PC-9 (cell line): ENCODE data around the gene CMBL.

Experiments used
- EZH2 ChIP-seq: fragments of 200-600 bp; sonication (generic); IDR thresholded peaks from 2 replicates; pipeline ENCODE4 v1.8.0; 2017; ENCODE audit warnings: antibody characterized with exemption, low read depth
- TF ChIP-seq, protein P1 (sequence below): fragments of 200-600 bp; sonication (generic); conservative IDR thresholded peaks from 2 replicates; pipeline ENCODE4 v1.6.1; 2017; ENCODE audit warnings: mixed run types, antibody characterized with exemption, mild to moderate bottlenecking, moderate library complexity

GRCh38 chr5:10339958-10340357 lies 32.3 kb upstream of the CMBL start:
- TF ChIP-seq, protein P1, sequence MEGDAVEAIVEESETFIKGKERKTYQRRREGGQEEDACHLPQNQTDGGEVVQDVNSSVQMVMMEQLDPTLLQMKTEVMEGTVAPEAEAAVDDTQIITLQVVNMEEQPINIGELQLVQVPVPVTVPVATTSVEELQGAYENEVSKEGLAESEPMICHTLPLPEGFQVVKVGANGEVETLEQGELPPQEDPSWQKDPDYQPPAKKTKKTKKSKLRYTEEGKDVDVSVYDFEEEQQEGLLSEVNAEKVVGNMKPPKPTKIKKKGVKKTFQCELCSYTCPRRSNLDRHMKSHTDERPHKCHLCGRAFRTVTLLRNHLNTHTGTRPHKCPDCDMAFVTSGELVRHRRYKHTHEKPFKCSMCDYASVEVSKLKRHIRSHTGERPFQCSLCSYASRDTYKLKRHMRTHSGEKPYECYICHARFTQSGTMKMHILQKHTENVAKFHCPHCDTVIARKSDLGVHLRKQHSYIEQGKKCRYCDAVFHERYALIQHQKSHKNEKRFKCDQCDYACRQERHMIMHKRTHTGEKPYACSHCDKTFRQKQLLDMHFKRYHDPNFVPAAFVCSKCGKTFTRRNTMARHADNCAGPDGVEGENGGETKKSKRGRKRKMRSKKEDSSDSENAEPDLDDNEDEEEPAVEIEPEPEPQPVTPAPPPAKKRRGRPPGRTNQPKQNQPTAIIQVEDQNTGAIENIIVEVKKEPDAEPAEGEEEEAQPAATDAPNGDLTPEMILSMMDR, result no peak
- TF ChIP-seq EZH2, result no peak
